ENCODE results near the gene GALNT2.

GALNT2 gene

DNA sequence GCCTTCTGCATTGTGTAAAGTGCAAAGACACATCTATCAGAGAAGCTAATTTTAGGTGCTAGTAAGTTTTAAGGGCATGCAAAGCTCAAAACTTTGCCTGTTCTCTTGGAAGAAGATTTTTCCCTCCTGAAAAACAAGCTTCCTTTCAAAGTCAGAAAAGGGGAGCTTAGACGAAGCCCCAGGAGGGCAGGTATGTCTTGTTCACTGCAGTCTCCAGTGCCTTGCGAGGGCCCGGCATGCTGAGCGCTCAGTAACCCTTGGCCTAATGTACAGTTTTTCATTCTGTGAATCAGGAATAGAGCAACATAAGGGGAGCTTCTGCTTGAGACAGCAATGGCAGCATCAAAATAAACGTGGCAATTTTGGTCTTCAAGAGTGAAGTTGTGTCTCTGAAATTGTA is 35.0 kb downstream of the GALNT2 start:
- Histone ChIP-seq H3K4me1 (ENCODE audit: insufficient read depth, low read length) (peaks cover 100% of the 10 kb centered on the region), H4K20me1 (ENCODE audit: insufficient read depth, low read length) (peaks cover 70% of the 10 kb centered on the region), H3K9me3 (ENCODE audit: insufficient read depth, low read length, severe bottlenecking) (no peaks in the 10 kb centered on the region), H3K4me2 (ENCODE audit: insufficient read depth, low read length) (peak overlapping the region; percentile 27), H3K27me3 (ENCODE audit: insufficient read depth, low read length, poor library complexity) (no peaks in the 10 kb centered on the region), H3K79me2 (ENCODE audit: insufficient read depth, low read length) (peaks cover 100% of the 10 kb centered on the region), H3K4me3 (ENCODE audit: low read depth in 1 of 2, low read length in 2 of 2) (no peak overlapping the region), H3K27ac (ENCODE audit: low read length) (peak overlapping the region; percentile 86), H3K9ac (ENCODE audit: low read depth, low read length) (peak overlapping the region; percentile 49), H2AFZ (ENCODE audit: low read depth, low read length) (no peak overlapping the region), H3K36me3 (ENCODE audit: insufficient read depth, low read length) (peaks cover 61% of the 10 kb centered on the region)
- no peak for TF ChIP-seq EZH2 (IDR thresholded peaks at IDR 0.05; ENCODE audit: borderline replicate concordance, low read depth, low read length, severe bottlenecking)
- TF ChIP-seq, protein P1, sequence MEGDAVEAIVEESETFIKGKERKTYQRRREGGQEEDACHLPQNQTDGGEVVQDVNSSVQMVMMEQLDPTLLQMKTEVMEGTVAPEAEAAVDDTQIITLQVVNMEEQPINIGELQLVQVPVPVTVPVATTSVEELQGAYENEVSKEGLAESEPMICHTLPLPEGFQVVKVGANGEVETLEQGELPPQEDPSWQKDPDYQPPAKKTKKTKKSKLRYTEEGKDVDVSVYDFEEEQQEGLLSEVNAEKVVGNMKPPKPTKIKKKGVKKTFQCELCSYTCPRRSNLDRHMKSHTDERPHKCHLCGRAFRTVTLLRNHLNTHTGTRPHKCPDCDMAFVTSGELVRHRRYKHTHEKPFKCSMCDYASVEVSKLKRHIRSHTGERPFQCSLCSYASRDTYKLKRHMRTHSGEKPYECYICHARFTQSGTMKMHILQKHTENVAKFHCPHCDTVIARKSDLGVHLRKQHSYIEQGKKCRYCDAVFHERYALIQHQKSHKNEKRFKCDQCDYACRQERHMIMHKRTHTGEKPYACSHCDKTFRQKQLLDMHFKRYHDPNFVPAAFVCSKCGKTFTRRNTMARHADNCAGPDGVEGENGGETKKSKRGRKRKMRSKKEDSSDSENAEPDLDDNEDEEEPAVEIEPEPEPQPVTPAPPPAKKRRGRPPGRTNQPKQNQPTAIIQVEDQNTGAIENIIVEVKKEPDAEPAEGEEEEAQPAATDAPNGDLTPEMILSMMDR (IDR thresholded peaks at IDR 0.05; ENCODE audit: borderline replicate concordance, extremely low read depth, low read length, poor library complexity, severe bottlenecking): no peak
- ATAC-seq (ENCODE audit: insufficient read depth, low read depth) (no peak), DNase-seq (no peak)

- H3K79me2 ChIP-seq (ENCODE audit: insufficient read depth, low read length): peaks cover 100% of the 10 kb centered on the region
- H4K20me1 ChIP-seq (ENCODE audit: insufficient read depth, low read length): peaks cover 68% of the 10 kb centered on the region
- H3K36me3 ChIP-seq (ENCODE audit: insufficient read depth, low read length): peaks cover 59% of the 10 kb centered on the region
- no peaks in the 10 kb centered on the region for H3K27me3 ChIP-seq (ENCODE audit: insufficient read depth, low read length, poor library complexity)
- H3K27ac ChIP-seq (ENCODE audit: low read length): peak overlapping the region; percentile 86
- TF ChIP-seq EZH2 (IDR thresholded peaks at IDR 0.05; ENCODE audit: borderline replicate concordance, low read depth, low read length, severe bottlenecking): no peak
- TF ChIP-seq, protein P1 (IDR thresholded peaks at IDR 0.05; ENCODE audit: borderline replicate concordance, extremely low read depth, low read length, poor library complexity, severe bottlenecking): no peak
- peak overlapping the region; percentile 49 for H3K9ac ChIP-seq (ENCODE audit: low read depth, low read length)
- DNase-seq: no peak
- no peaks in the 10 kb centered on the region for H3K9me3 ChIP-seq (ENCODE audit: insufficient read depth, low read length, severe bottlenecking)
- H2AFZ ChIP-seq (ENCODE audit: low read depth, low read length): no peak overlapping the region
- H3K4me3 ChIP-seq (ENCODE audit: low read depth in 1 of 2, low read length in 2 of 2): no peak overlapping the region
- H3K4me2 ChIP-seq (ENCODE audit: insufficient read depth, low read length): peak overlapping the region; percentile 61
- peaks cover 100% of the 10 kb centered on the region for H3K4me1 ChIP-seq (ENCODE audit: insufficient read depth, low read length)
- no peak for ATAC-seq (ENCODE audit: insufficient read depth, low read depth)
Observed at GRCh38 chr1:230102472-230102871, 35.4 kb downstream of the GALNT2 start.

GRCh38 chr1:230103306-230104173 is 36.5 kb downstream of the GALNT2 start:
- peak overlapping the region; percentile 61 for H3K4me2 ChIP-seq (ENCODE audit: insufficient read depth, low read length)
- peak overlapping the region; percentile 86 for H3K27ac ChIP-seq (ENCODE audit: low read length)
- peaks cover 59% of the 10 kb centered on the region for H3K36me3 ChIP-seq (ENCODE audit: insufficient read depth, low read length)
- peaks cover 100% of the 10 kb centered on the region for H3K79me2 ChIP-seq (ENCODE audit: insufficient read depth, low read length)
- peaks cover 62% of the 10 kb centered on the region for H4K20me1 ChIP-seq (ENCODE audit: insufficient read depth, low read length)
- TF ChIP-seq EZH2 (IDR thresholded peaks at IDR 0.05; ENCODE audit: borderline replicate concordance, low read depth, low read length, severe bottlenecking): no peak
- TF ChIP-seq, protein P1 (IDR thresholded peaks at IDR 0.05; ENCODE audit: borderline replicate concordance, extremely low read depth, low read length, poor library complexity, severe bottlenecking): peak; percentile 28
- ATAC-seq (ENCODE audit: insufficient read depth, low read depth) (peak; percentile 62), DNase-seq (peak; percentile 69)
- H3K9ac ChIP-seq (ENCODE audit: low read depth, low read length): peak overlapping the region; percentile 49
- no peaks in the 10 kb centered on the region for H3K27me3 ChIP-seq (ENCODE audit: insufficient read depth, low read length, poor library complexity)
- H3K9me3 ChIP-seq (ENCODE audit: insufficient read depth, low read length, severe bottlenecking): no peaks in the 10 kb centered on the region
- peak overlapping the region in 1 of 2 experiments; percentile 42; a peak in 1 of 4 replicates for H3K4me3 ChIP-seq (ENCODE audit: low read depth in 1 of 2, low read length in 2 of 2)
- H2AFZ ChIP-seq (ENCODE audit: low read depth, low read length): no peak overlapping the region
- H3K4me1 ChIP-seq (ENCODE audit: insufficient read depth, low read length): peaks cover 100% of the 10 kb centered on the region

All from DND-41 (cell line).